ENCODE data around the gene GSTP1.
"Not testable (repeated sequence)": the region's sequence is repeated elsewhere in the genome, so short reads cannot be mapped to it uniquely, and the experiment has no call there.

DNA sequence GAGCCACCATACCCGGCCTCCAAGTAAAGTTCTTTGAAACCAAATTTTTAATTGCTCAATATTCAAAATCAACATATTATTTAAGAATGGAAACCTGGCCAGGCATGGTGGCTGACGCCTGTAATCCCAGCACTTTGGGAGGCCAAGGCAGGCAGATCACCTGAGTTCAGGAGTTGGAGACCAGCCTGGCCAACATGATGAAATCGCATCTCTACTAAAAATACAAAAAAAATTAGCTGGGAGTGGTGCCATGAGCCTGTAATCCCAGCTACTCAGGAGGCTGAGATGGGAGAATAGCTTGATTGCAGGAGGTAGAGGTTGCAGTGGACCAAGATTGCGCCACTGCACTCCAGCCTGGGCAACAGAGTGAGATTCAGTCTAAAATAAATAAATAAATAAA lies 35.5 kb upstream of the GSTP1 start:
- TF ChIP-seq, protein P1, sequence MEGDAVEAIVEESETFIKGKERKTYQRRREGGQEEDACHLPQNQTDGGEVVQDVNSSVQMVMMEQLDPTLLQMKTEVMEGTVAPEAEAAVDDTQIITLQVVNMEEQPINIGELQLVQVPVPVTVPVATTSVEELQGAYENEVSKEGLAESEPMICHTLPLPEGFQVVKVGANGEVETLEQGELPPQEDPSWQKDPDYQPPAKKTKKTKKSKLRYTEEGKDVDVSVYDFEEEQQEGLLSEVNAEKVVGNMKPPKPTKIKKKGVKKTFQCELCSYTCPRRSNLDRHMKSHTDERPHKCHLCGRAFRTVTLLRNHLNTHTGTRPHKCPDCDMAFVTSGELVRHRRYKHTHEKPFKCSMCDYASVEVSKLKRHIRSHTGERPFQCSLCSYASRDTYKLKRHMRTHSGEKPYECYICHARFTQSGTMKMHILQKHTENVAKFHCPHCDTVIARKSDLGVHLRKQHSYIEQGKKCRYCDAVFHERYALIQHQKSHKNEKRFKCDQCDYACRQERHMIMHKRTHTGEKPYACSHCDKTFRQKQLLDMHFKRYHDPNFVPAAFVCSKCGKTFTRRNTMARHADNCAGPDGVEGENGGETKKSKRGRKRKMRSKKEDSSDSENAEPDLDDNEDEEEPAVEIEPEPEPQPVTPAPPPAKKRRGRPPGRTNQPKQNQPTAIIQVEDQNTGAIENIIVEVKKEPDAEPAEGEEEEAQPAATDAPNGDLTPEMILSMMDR (IDR thresholded peaks at IDR 0.05) = not testable (repeated sequence)
- not testable (repeated sequence) for TF ChIP-seq POLR2A (IDR thresholded peaks at IDR 0.05)
